Central memory CD4-positive, alpha-beta T cell (primary cell): Measurements from ENCODE around the gene ACSL6.
A peak's percentile ranks its signal among the peaks of the same experiment; 100 is the strongest.

Experiments used
- DNase-seq: peaks from one replicate; pipeline ENCODE4 v3.0.0; 2022

ACSL6 gene

DNA sequence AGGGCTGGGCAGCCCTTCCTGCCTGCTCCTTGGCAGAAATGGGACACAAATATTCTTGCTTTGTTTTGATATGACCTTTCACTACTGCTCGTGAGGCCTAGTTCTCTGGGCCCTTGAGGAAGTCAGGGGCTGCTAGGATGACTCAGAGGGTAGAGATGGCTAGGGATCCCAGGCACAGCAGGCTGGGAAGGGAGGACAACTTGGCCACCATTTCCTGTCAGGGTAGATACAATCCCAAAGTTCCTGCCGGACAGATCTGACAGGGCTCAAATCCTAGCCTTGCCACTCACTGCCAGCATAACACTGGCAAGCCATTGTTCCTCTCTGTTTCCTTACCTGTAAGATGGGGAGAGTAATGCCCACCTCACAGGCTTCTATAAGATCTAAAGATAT, 34.2 kb downstream of the ACSL6 start:
- no peak for DNase-seq

DNA sequence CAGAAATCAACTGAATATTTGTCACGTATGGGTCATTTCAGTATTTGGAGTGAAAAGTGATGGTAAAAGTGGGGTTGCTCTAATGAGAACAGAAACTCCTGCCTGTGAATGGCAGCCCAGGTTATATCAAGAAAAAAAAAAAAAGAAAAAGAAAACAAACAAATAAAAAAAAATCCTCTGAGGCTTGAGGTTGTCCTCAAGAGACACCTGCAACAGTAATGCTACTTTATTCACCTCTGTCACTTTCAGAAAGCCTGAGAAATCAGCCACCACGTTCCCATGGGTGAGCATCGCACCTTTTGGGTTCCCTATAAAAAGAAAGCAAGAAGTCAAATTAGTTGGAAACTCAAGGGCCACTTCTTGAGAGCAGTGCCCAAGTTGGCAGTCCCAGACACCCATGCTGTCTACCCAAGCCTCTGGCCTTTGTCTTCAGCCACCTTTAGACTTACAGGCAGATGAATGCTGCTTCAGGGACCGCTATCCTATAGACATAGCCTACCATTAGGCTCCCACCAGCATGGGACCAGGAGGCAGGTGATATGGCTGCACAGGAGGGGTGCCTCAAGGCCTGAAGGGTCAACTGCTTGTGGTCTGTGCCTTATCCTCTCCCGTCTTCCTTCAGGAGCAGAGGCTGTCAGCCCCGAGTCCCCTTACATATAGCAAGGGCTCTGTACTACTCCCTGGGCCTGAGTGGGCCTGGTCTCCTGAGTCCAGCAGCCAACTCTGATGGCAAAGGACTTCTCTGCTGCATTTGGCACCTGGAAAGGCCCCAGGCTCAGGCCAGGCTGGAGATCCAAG, 34.8 kb downstream of the ACSL6 start:
- DNase-seq = no peak

DNA sequence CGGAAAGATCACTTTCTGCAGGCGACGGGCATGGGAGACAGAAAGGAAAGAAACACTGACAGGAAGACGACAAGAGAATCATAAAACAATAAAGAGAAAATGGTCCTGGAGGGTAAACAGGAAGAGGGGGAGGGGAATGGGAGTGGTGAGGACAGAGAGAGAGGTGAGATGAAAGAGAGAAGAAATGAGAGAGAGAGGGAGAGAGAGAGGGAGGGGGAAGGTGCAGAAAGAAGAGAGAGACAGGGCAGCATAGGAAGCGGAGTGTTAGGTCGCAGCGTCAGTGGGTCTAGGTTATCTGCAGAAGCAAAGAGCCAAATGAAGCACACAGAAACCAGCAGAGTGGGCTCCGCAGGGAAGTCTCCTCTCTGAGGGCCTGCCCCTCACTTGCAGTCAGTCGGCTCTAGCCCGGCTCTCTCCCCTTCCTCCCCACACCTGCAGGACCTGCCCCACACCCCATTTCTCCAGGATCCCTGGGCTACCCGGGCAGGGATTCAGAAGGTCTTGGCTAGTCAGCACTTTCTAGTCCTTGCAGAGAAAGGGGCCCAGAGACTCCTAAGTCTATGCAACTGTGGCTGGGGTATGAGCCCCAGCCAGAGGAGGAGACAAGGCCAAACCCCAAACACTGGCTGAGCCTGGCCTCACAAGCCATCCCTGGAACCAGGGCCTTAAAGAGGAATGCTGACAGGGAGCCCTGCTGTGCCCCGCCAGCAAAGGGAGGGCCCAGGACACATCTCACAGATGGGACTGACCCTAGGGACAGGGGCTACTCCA, 36.3 kb downstream of the ACSL6 start:
- DNase-seq = peak; percentile 48

DNA sequence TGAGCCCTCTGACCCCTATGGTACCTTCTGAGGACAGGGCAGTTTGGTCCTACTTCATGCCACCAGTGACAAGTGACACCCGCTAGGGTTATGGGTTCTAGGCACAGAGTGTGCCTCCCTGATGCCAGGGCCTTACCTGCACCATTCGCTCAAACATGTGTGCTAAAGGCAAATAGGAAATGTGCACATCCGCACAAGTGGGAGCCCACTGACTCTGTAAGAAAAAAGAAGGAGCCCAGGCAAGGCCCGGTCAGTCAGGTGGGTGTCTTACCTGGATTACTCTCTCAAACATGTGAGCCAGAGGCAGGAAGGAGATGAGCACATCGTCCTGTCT, 36.9 kb downstream of the ACSL6 start:
- DNase-seq = no peak

DNA sequence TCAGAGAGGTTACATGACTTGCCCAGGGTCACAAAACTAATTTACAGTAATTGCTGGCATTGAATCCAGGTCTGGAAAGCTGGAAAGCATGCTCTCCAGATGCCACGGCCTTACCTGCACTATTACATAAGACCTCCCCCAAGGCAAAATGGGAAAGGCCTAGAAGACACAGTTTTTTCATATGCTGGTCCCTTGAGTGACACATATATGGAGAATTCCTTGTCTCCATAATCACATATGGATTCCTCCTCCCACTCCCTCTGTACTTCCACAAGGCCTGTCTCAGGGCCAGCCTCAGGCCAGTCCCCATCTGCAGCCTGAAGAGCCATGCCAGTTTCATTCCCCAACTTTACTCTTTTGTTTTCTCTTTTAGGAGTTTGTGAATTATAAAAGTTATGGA, 37.4 kb downstream of the ACSL6 start:
- no peak for DNase-seq

DNA sequence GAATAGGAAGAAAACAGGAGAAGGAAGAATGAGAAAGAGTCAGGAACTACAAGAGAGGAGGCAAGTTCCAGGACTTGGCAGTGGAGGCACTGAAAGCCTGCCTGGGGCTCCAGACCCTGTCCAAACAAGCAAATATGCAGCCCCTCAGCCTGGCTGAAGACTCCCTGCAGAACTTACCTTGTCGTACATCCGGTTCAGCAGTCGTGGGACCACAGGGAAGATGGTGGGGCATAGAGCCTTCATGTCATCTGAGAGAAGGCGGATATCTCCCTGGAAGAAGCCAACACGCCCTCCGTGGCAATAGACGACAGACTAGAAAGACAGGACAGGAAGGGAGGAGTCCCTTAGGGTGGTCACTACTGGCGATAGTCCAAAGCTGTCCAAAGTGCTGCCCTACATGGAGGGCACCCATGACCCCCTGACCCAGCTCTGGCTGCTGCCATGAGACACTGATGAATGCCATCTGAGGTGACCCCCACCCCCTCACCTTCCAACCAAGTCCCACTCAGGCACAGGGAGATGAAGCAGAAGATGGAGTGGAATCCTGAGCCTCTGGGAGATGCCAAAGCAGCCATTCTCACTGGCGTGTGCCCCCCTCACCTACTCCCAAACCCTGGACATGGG, 38.3 kb downstream of the ACSL6 start:
- no peak for DNase-seq

DNA sequence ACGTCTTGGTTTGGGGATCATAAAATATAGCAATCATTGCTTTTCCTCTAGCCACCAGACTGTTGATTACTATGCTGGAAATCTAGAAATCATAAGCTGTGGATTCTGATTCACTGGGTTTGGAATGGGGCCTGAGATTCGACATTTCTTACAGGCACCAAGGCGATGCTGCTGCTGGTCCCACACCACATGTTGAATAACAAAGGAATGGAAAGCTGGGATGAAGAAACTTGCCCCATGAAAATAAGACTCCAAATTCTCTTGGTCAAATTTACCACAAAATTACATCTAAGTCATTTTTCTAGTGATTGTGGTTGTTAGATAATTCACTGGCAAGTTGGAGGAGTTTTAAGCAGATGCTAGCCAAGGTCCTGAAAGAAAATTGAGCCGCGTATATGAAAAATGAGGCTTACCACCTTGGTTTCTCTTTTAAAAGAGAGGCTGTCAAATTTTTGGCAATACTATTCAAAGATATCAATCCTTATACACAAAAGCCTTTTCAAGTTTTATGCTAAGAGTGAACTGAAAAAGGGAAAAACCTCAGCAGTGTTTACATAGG, 43.0 kb downstream of the ACSL6 start:
- no peak for DNase-seq

DNA sequence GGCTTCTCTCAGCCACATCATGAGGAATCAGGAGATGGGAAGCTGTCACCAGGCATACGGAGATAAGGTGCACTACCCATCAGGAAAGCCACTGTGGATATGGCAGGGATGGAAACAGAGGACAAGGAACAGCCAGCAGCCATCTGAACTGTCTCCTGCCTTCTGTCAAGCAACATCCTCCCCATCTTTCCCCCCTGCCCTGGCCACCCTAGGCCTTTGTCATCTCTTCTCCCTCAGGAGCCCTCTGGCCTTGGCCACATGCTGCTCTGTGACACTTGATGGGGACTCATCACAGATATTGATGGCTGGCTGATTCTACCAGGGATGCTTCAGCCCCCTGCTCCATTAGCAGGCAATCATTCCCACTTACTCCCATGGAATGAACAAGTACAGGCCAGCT, 44.9 kb downstream of the ACSL6 start:
- no peak for DNase-seq

DNA sequence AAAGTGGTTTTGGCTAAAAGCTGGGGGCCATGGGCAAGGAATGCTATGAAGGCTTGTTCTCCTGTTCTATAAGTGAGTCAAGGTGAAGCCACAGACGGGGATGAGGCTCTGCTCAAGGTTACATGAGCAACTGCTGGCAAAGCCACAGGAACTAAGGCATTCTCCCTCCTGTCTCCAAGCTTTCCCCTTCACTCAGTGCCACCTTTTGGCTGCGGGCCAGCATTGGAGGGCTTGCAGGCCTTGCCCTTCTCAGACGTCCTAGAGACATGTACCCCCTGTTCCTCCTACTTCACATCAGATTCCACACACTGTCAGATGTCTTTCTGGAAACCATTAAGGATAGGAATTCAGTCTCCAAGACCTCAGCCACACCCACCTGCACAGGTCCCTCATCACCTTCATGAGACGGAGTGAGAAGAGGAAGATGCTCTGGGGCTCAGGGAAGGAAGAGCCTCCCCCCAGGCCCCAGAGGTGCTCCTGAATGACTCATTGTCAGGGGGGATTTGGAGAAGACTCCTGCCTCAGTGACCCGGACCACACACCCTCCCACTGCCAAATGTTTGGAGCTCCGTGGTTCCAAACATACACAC, 45.5 kb downstream of the ACSL6 start:
- no peak for DNase-seq

DNA sequence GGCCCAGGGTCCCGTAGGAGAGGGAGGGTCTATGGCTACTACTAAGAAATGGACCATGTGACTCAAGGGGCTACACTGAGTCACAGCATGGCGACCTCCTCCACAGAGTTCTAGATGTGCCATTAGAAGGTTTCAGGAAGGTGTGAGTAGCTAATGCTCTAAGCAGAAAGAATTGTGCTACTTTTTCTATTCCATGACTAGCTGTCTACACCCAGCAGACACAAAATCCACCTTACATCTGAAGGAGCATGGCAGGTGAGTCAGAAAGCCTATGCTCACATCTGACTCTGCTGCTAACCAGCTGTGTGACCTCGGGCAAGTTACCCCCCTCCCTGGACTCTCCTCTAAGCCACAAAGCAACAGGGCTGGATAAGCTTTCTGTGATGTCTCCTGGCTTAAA, 51.6 kb downstream of the ACSL6 start:
- no peak for DNase-seq

DNA sequence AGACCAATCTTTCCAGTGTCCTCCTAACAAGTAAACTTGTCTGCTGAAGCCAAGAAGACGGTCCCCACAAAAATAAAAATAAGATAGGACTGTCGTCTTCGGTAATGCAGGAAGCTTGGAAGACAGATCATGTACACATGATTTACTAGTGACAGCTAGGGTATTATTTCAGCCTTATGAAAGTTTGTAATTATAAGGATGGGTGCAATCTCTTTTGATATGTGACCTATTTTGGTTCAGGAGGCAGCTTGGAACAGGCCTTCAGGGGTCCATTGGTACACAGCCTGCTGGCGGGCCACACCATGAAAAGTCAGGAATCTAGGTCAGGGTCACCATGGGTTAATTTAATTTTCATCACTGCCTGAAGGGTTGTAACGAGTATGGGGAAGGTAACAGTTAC, 52.3 kb downstream of the ACSL6 start:
- DNase-seq = no peak

DNA sequence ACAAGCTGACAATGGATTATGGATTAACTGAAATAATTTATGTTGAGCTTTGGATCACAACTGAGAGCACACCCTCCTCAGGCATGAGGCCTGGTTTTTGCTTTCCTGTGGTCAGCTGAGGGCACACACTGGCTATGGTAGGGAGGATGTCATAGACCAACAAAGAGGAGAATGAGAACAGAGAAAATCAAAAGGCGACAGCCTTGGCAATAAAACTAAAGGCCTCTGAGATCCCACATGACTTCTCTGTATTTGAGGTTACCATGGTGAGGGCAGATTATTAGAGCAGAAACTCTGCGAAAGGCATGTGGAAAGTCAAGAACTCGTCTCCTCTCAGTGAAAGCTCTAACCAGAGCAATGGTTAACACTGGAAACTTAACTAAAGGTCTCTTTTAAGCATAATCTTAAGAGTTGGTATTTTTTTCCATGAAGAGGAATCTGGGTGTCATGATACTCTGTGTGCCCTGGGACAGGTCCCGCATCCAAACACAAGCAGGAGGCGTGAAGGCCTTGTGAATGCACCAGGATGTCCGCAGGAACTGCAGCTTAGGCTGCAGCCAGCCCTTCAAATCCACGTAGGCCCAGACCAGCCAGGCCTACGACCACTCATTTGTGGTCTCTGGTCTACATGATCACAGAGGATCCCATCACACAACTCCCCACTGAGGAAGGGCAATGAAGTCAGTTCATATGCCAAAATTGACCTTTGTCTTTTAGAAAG, 53.6 kb downstream of the ACSL6 start:
- DNase-seq = no peak

DNA sequence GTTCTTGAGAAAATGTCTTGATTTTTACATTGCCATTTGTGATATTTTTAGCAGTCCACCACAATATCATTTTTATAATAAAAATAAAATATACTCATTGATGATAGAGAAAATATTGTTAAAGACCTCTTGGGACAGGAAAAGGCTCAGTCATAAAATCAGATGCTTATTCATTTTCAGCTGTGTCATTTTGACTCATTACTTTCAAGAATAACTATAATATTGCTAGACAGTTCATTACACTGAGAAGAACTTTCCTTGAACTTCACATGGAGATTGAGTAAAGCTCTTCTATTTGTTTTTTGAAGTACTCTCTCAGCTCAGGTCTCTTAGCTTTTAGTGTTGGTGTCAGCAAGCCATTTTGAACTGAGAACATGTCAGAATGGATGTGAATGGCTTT, 57.5 kb downstream of the ACSL6 start:
- DNase-seq = no peak

DNA sequence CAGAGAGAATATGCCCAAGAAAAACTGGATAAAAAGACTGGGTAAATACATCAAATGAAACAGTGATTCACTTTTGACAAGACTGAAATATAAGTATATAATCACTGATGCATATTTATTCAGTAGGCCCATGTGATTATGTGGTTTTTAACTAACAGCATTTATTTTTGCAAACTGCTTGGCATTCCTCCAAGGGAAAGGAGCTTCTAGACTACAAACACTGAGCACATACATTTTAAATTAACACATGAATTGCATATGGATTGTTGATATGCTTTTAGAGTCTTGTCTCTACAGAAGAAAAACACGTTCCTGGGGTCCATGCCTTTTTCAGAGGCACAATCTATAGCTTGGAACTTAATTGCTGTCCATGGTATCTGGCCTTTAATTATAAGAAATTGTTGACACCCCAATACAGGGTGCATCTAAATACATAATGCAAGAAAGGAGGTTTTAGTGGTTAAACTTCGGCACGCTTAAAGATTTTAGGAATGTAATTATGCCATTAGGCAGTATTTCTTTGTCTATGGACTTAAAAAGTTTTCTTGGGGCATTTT, 59.1 kb downstream of the ACSL6 start:
- DNase-seq = no peak

DNA sequence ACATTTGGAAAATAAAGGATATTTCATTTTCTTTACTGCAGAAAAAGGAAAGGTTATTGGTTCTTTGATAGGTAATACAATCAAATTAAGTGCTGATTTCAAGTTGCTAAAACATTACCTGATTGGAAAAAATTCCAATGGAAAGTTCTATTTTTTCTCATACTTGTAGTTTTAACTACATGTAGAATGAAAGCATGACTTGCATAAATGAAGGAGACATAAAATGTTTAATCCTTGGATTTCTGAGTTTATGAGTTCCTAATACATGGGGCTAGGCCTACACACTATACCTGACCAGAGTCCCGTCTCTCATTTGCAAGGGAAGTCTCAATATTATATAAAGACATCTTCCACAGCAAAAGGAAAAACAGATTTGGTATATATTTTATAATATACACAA, 60.8 kb downstream of the ACSL6 start:
- DNase-seq = no peak

DNA sequence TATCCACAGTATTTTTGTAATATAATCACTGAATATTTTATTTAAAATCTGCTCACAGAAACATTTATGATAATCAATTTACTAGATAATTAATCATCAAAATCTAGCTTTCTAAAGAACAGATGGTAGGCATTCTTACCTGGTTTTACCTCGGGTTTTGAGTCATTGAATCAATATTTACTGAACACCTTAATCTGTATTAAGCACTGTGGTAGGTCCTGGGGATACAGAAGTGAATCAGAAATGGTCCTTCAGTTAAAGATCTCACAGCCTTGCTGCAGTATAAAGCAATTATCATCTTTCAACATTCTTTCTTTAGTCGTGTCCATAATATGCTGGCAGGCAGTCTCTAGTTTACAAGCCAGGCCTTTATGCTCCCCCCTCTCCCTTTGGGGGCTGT, 64.0 kb downstream of the ACSL6 start:
- no peak for DNase-seq

DNA sequence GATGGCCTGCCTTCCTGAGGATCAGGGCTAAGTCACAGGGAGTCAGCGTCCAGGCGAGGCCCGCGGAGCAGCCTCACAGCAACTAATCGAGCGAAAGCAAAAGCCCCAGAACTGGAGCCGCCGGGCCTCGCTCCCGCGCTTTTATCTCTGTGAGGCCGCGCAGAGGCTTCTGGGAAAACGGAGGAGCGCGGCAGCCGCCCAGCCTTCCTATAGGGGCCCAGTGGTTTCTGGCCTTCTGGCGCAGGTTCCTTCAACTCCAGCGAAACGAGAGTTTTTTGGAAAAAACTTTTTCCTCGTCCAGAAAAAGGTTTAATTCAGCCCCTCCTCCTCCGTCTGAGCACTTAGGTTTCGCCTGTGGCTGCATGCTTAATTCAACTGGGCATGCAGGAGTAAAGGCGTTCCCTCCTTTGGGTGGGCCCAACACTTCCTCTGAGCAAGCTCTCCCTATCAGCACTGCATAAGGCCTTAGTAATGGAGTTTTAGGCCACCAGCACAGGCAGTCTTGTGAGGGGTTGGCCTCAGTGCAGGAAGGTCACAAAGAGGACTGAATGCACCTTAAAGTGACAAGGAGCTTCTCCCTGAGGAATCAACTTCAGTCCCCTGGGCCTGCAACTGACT, 65.8 kb downstream of the ACSL6 start, which contains the start of gene MEIKIN:
Gene MEIKIN (minus strand): TSS at position 113 of the 618 bp plus-strand sequence. CDS start 158 bp downstream, outside the sequence.
- DNase-seq = no peak

DNA sequence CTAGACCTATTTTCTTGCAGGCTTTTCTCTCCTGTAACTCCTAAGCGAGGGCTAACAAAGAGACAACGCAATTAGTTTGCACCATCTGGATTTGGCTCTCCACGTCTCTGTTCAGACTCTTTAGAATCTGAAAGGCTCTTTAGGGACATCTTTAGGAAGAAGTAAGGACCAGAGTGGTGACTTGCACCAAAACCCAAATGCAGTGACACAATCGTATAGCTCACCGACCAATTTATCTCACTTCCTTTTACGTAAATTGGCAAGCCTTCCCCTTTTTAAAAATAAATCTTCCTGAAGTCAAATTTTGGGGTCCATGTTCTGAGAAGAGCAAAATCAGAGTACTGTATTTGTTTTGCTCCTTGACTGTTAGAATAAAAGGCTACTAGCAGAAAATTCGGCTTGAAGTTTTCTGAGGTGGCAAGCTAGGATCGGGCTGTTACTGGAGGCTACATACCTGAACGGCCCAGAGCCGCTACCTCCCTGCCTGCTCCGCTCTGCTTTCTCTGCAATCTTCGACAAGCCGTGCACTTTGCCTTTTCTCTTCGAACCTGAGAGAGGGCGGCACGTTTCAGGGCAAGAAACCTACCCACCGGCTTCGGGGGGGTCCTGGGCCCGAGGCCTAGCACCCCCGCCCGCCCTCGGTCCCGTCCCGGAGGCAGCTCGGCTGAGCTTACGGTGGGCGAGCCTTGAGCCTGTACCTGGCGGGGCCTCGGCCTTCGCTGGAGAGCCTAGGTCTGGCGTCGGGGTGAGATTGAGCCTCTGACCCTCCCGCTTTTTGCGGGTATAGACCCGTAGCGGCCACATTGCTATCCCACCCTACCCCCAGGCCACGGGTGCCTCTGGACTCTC, 66.5 kb downstream of the ACSL6 start:
- DNase-seq = no peak

DNA sequence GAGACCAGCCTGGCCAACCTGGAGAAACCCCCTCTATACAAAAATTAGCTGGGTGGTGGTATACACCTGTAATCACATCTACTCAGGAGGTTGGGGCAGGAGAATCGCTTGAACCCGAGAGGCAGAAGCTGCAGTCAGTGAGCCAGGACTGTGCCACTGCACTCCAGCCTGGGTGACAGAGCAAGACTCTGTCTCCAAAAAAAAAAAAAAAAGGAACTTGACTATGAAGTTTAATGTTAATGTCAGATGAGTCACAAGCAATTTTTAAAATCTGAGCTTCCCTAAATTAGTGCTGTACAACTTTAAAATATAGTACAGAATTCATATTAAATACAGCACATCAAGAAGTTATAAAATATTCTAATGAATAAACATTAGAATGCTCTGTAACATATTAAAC, 67.5 kb downstream of the ACSL6 start:
- no peak for DNase-seq

DNA sequence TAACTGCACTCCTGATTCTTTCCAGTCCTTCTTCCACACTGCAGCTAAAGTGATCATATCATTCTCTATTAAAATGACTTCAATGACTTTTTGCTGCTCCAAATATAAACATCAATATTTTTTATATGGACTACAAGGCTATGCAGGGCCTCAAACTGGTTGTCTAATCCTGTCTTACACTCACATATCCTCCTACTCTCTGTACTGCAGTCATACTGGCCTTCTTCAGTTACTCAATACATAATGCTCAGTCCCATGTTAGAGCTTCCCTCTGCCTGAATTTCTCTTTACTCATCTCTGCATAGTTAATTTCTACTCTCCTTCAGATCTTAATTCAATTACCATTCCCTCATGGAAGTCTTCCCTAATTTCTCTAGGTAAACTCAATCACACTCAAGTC, 69.4 kb downstream of the ACSL6 start:
- no peak for DNase-seq
